Activated CD8-positive, alpha-beta memory T cell treated with anti-CD3 and anti-CD28 coated beads, Interleukin-2, amount 50 U/mL, for 48 hours (primary cell): ENCODE results near the gene SH2D4B.
A peak's percentile ranks its signal among the peaks of the same experiment; 100 is the strongest.

Experiments
- DNase-seq: peaks from one replicate; pipeline ENCODE4 v3.0.0-alpha.2; 2020

The SH2D4B gene

GRCh38 chr10:80598084-80598798 lies 60.5 kb downstream of the SH2D4B start:
- no peak for DNase-seq

- DNase-seq: no peak
Observed at GRCh38 chr10:80598951-80599350, 61.2 kb downstream of the SH2D4B start.

GRCh38 chr10:80599424-80599847 lies 61.7 kb downstream of the SH2D4B start:
- DNase-seq: peak; percentile 73

- no peak for DNase-seq
Observed at GRCh38 chr10:80600256-80600655, 62.6 kb downstream of the SH2D4B start.

- DNase-seq: peak; percentile 30
Observed at GRCh38 chr10:80602881-80603280, 65.2 kb downstream of the SH2D4B start.

GRCh38 chr10:80603516-80603915 lies 65.8 kb downstream of the SH2D4B start:
- no peak for DNase-seq

GRCh38 chr10:80608706-80609105 lies 71.0 kb downstream of the SH2D4B start:
- DNase-seq: peak; percentile 13

- peak; percentile 12 for DNase-seq
Observed at GRCh38 chr10:80609331-80609730, 71.6 kb downstream of the SH2D4B start.

- DNase-seq: no peak
Observed at GRCh38 chr10:80611481-80612185, 73.9 kb downstream of the SH2D4B start.

- peak; percentile 23 for DNase-seq
Observed at GRCh38 chr10:80612261-80612660, 74.6 kb downstream of the SH2D4B start.

- peak; percentile 46 for DNase-seq
Observed at GRCh38 chr10:80613466-80614170, 75.9 kb downstream of the SH2D4B start.

GRCh38 chr10:80614576-80615416 lies 77.1 kb downstream of the SH2D4B start:
- no peak for DNase-seq

- DNase-seq: no peak
Observed at GRCh38 chr10:80617807-80618206, 80.1 kb downstream of the SH2D4B start.

GRCh38 chr10:80619036-80619435 lies 81.3 kb downstream of the SH2D4B start:
- no peak for DNase-seq

- no peak for DNase-seq
Observed at GRCh38 chr10:80622153-80622552, 84.5 kb downstream of the SH2D4B start.

- no peak for DNase-seq
Observed at GRCh38 chr10:80630324-80630723, 92.6 kb downstream of the SH2D4B start.

- no peak for DNase-seq
Observed at GRCh38 chr10:80632742-80633141, 95.0 kb downstream of the SH2D4B start.

- DNase-seq: no peak
Observed at GRCh38 chr10:80633383-80633860, 95.7 kb downstream of the SH2D4B start.

GRCh38 chr10:80633910-80634309 lies 96.2 kb downstream of the SH2D4B start:
- no peak for DNase-seq

- DNase-seq: no peak
Observed at GRCh38 chr10:80642661-80643060, 105.0 kb downstream of the SH2D4B start.

- no peak for DNase-seq
Observed at GRCh38 chr10:80646366-80646765, 108.7 kb downstream of the SH2D4B start.

GRCh38 chr10:80647173-80647833 lies 109.6 kb downstream of the SH2D4B start:
- no peak for DNase-seq
